Measurements from ENCODE around the gene PIGR. TPM values are rescaled to one million over a fixed set of nuclear protein-coding genes. Genes with fewer than 3 reads are reported as not detected.
A peak's percentile ranks its signal among the peaks of the same experiment; 100 is the strongest.

Gene PIGR
- total and polyA plus RNA-seq, 3 experiments from 2014 or later, result 0.04 to 0.33 TPM; not detected in 1

GRCh38 chr1:206911064-206911663 is 35.1 kb downstream of the PIGR start:
- Mint-ChIP-seq H3K36me3 (peaks cover 15 to 89% (median 31%) of the 10 kb centered on the region in 3 donors), H3K4me1 (peaks cover 83 to 95% (median 90%) of the 10 kb centered on the region in 3 donors), H3K9me3 (no peaks in the 10 kb centered on the region), H3K27ac (peak overlapping the region in 6 of 8 donors; percentile 43 to 94 (median 88)), H3K4me3 (peak overlapping the region in 3 of 7 donors; percentile 23 to 72 (median 29)), H3K27me3 (peaks cover 0 to 1% of the 10 kb centered on the region in 2 donors)
- H3K27me3 ChIP-seq (ENCODE audit: insufficient read depth, low read length, poor library complexity, severe bottlenecking), result no peaks in the 10 kb centered on the region
- peaks cover 62% of the 10 kb centered on the region for H3K36me3 ChIP-seq (ENCODE audit: insufficient read depth, low read length)
- H3K4me3 ChIP-seq (ENCODE audit: low read length), result no peak overlapping the region
- H3K4me1 ChIP-seq (ENCODE audit: insufficient read depth, low read length), result peaks cover 89% of the 10 kb centered on the region
- peak in 3 of 5 donors; percentile 21 to 60 (median 42) for DNase-seq
- no peak overlapping the region for H3K27ac ChIP-seq (ENCODE audit: low read depth, low read length)
- POLR2A ChIA-PET, result interaction anchor here (2.6 kb wide), 1 partner anchor 10 kb away, joined by 25 read pairs; the partner anchor contains the start of gene FCMR
- CTCF ChIA-PET, result interaction anchor here (0.8 to 6.1 kb wide), 25 partner anchors 10 to 276 kb away, joined by 3 to 138 read pairs (median 7); partner anchors contain the start of genes DYRK3, FCMR, IL20 and IL24
- H3K9me3 ChIP-seq (ENCODE audit: low read length), result no peaks in the 10 kb centered on the region

DNA sequence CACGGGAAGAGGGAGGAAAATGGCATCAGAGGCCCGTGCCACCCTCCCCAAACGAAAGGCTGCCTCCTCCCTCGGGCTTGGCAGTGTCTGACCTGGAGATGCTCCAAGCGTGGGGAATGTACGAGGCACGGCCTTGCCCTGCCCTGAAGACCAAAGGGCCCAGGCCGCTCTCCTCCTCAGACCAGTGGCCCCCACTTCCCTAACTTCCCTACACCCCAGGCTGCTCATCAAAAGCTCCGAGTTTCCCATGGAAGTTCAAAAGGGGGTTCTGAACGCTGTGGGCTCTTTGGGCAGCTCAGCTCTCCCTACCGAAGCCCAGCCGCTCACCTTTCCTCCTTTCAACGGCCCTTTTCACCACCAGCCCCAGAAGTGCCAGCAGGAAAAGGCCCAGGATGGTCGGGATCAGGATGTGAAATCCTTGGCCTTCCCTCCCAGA is 36.4 kb downstream of the PIGR start:
- peaks cover 89% of the 10 kb centered on the region for H3K4me1 ChIP-seq (ENCODE audit: insufficient read depth, low read length)
- Mint-ChIP-seq H3K9me3 (no peaks in the 10 kb centered on the region), H3K4me1 (peaks cover 83 to 95% (median 90%) of the 10 kb centered on the region in 3 donors), H3K27ac (peak overlapping the region in 4 of 8 donors; percentile 3 to 93 (median 44)), H3K36me3 (peaks cover 5 to 89% (median 32%) of the 10 kb centered on the region in 3 donors), H3K4me3 (peak overlapping the region in 6 of 7 donors; percentile 10 to 83 (median 44)), H3K27me3 (no peaks in the 10 kb centered on the region)
- H3K36me3 ChIP-seq (ENCODE audit: insufficient read depth, low read length), result peaks cover 58% of the 10 kb centered on the region
- no peak for DNase-seq
- H3K4me3 ChIP-seq (ENCODE audit: low read length), result peak overlapping the region; percentile 39
- ChIA-PET CTCF (interaction anchor here (1.2 to 4.0 kb wide), 9 partner anchors 9 to 192 kb away, joined by 3 to 26 read pairs (median 11); partner anchors contain the start of gene FCMR), POLR2A (interaction anchor here (1.0 to 3.8 kb wide), 6 partner anchors 10 to 183 kb away, joined by 3 to 22 read pairs (median 5); partner anchors contain the start of gene FCMR)
- no peaks in the 10 kb centered on the region for H3K9me3 ChIP-seq (ENCODE audit: low read length)
- no peak overlapping the region for H3K27ac ChIP-seq (ENCODE audit: low read depth, low read length)
- H3K27me3 ChIP-seq (ENCODE audit: insufficient read depth, low read length, poor library complexity, severe bottlenecking), result no peaks in the 10 kb centered on the region

DNA sequence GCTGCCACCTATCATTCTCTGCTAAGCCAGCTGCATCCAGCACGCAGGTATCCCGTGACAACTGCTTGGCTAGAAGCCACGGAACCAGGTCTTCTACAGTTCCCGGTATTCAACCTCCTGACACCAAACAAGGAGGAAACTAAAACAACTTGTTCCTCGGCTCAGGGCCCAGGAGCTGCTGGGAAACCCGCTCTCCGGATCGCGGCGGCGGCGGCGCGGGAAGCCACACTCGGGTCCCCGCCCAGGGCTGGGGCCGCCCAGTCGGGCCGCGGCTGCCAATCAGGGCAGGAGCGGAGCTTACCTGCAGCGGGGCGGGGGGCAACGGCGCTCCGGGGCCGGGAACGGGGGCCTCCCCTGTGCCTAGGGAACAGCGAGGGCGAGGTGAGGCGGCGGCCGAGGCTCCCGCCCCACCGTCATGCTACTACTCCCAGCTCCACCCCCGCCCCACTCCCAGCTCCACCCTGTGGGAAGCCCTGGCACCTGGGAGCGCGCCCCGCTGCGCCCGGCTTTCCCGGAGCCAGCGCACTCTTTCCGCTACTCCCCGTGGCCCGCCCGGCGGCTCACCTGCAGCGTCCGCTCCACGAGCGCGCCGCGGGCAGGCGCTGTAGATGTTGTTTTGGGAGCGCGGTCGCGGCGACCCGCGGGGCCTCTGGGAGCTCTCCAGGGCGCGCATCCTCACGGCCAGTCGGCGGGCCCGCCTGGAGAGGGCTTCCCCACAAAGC is 36.9 kb downstream of the PIGR start:
- peak in 4 of 5 donors; percentile 33 to 75 (median 46) for DNase-seq
- peaks cover 11 to 89% (median 36%) of the 10 kb centered on the region in 3 donors for H3K36me3 Mint-ChIP-seq
- H3K27ac Mint-ChIP-seq, result peak overlapping the region; percentile 3 to 89 (median 72)

DNA sequence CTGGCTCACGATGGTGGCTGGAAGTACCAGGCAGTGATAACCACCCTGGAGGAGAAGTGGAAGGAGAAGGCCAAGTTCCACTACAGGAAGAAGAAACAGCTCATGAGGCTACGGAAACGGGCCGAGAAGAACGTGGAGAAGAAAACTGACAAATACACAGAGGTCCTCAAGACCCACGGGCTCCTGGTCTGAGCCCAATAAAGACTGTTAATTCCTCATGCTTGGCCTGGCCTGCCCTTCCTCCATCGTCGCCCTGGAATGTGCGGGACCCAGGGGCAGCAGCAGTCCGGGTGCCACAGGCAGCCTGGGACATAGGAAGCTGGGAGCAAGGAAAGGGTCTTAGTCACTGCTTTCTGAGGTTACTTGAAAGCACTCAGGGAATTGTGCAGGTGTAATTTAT is 38.2 kb downstream of the PIGR start:
- peak overlapping the region in 7 of 8 donors; percentile 46 to 83 (median 66) for H3K27ac Mint-ChIP-seq
- ChIA-PET CTCF (interaction anchor here (0.8 to 4.0 kb wide), 10 partner anchors 8 to 182 kb away, joined by 3 to 26 read pairs (median 12); partner anchors contain the start of gene FCMR), POLR2A (interaction anchor here (1.2 to 3.8 kb wide), 6 partner anchors 9 to 171 kb away, joined by 3 to 22 read pairs (median 6); partner anchors contain the start of gene FCMR)
- H3K9me3 ChIP-seq (ENCODE audit: low read length), result no peaks in the 10 kb centered on the region
- peaks cover 83% of the 10 kb centered on the region for H3K4me1 ChIP-seq (ENCODE audit: insufficient read depth, low read length)
- no peak overlapping the region for H3K4me3 ChIP-seq (ENCODE audit: low read length)
- no peak for DNase-seq
- no peaks in the 10 kb centered on the region for H3K27me3 Mint-ChIP-seq
- peaks cover 76 to 92% (median 88%) of the 10 kb centered on the region in 3 donors for H3K4me1 Mint-ChIP-seq
- peaks cover 15 to 89% (median 37%) of the 10 kb centered on the region in 3 donors for H3K36me3 Mint-ChIP-seq
- H3K9me3 Mint-ChIP-seq, result no peaks in the 10 kb centered on the region
- no peak overlapping the region for H3K27ac ChIP-seq (ENCODE audit: low read depth, low read length)
- H3K4me3 Mint-ChIP-seq, result peak overlapping the region in 5 of 7 donors; percentile 7 to 51 (median 41)
- H3K27me3 ChIP-seq (ENCODE audit: insufficient read depth, low read length, poor library complexity, severe bottlenecking), result no peaks in the 10 kb centered on the region
- peaks cover 61% of the 10 kb centered on the region for H3K36me3 ChIP-seq (ENCODE audit: insufficient read depth, low read length)

More for the DNA sequence above, 36.9 kb downstream of the PIGR start:
- peaks cover 89% of the 10 kb centered on the region for H3K4me1 ChIP-seq (ENCODE audit: insufficient read depth, low read length)
- H3K27ac ChIP-seq (ENCODE audit: low read depth, low read length), result no peak overlapping the region
- no peaks in the 10 kb centered on the region for H3K27me3 Mint-ChIP-seq
- peaks cover 59% of the 10 kb centered on the region for H3K36me3 ChIP-seq (ENCODE audit: insufficient read depth, low read length)
- H3K9me3 Mint-ChIP-seq, result no peaks in the 10 kb centered on the region
- H3K4me3 ChIP-seq (ENCODE audit: low read length), result peak overlapping the region; percentile 39
- CTCF ChIA-PET, result interaction anchor here (0.7 to 4.0 kb wide), 14 partner anchors 9 to 192 kb away, joined by 3 to 26 read pairs (median 5); partner anchors contain the start of gene FCMR
- POLR2A ChIA-PET, result interaction anchor here (1.0 to 3.8 kb wide), 10 partner anchors 9 to 182 kb away, joined by 3 to 22 read pairs (median 5); partner anchors contain the start of gene FCMR
- H3K4me1 Mint-ChIP-seq, result peaks cover 83 to 95% (median 90%) of the 10 kb centered on the region in 3 donors
- H3K27me3 ChIP-seq (ENCODE audit: insufficient read depth, low read length, poor library complexity, severe bottlenecking), result no peaks in the 10 kb centered on the region
- H3K4me3 Mint-ChIP-seq, result peak overlapping the region in 6 of 7 donors; percentile 46 to 74 (median 66)
- no peaks in the 10 kb centered on the region for H3K9me3 ChIP-seq (ENCODE audit: low read length)

- H3K36me3 ChIP-seq (ENCODE audit: insufficient read depth, low read length), result peaks cover 55% of the 10 kb centered on the region
Observed at GRCh38 chr1:206907304-206907991, 38.8 kb downstream of the PIGR start.

DNA sequence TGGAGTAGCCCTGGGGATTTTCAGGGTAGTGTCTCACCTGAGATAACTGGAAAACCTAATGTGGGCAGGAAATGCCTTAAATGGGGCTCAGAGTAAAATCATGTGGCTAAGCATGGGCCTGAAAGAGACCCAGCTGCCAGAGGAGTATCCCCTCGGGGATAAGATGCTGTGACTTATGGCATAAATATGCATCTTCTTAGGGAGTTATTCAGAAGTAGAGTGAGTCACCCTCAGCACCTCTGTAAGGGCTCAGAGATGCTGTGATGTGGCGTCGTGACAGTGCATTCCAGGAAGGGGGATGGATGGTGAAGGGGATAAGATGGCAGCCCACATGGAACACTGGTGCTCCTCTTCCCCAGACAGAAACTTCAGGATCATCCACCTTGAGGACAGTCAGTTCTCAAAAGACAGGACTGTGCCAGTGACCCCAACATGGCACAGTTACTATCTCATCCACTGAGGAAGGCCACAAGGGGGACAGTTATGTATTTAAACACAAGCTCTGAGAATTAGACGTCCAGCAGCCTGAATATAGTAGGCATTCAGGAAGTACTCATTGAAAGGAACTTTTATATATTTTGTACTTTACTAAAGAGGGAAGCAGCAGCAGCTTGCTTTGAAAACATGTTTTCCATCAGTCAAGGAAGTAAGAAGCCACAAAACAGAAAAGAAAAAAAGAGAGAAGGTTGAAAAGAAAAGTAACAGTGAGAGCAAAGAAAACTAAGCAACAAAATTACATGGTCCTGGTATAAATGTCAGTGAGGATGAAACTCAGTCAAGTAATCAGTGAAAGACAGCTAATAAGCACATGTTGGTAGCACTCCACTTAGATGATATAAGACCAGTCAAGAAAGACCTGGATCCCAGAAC is 40.7 kb downstream of the PIGR start:
- H3K9me3 ChIP-seq (ENCODE audit: low read length), result no peaks in the 10 kb centered on the region
- POLR2A ChIA-PET, result interaction anchor here (0.6 to 2.2 kb wide), 4 partner anchors 10 to 171 kb away, joined by 3 to 10 read pairs (median 3); partner anchors contain the start of gene FCMR
- no peak overlapping the region for H3K4me3 ChIP-seq (ENCODE audit: low read length)
- Mint-ChIP-seq H3K27ac (peak overlapping the region; percentile 42 to 91 (median 85)), H3K4me3 (peak overlapping the region; percentile 0 to 69 (median 51)), H3K36me3 (peaks cover 15 to 84% (median 35%) of the 10 kb centered on the region in 3 donors), H3K9me3 (no peaks in the 10 kb centered on the region), H3K27me3 (no peaks in the 10 kb centered on the region), H3K4me1 (peaks cover 65 to 85% (median 76%) of the 10 kb centered on the region in 3 donors)
- H3K27ac ChIP-seq (ENCODE audit: low read depth, low read length), result no peak overlapping the region
- CTCF ChIA-PET, result interaction anchor here (0.6 to 3.9 kb wide), 8 partner anchors 13 to 242 kb away, joined by 3 to 18 read pairs (median 4); partner anchors contain the start of gene FCMR
- no peaks in the 10 kb centered on the region for H3K27me3 ChIP-seq (ENCODE audit: insufficient read depth, low read length, poor library complexity, severe bottlenecking)
- H3K36me3 ChIP-seq (ENCODE audit: insufficient read depth, low read length), result peaks cover 39% of the 10 kb centered on the region
- DNase-seq, result peak in 1 of 5 donors; percentile 63
- H3K4me1 ChIP-seq (ENCODE audit: insufficient read depth, low read length), result peaks cover 70% of the 10 kb centered on the region

More at GRCh38 chr1:206907304-206907991, 38.8 kb downstream of the PIGR start:
- H3K9me3 ChIP-seq (ENCODE audit: low read length), result no peaks in the 10 kb centered on the region
- Mint-ChIP-seq H3K27ac (peak overlapping the region in 6 of 8 donors; percentile 47 to 83 (median 66)), H3K4me1 (peaks cover 70 to 90% (median 88%) of the 10 kb centered on the region in 3 donors), H3K36me3 (peaks cover 15 to 89% (median 39%) of the 10 kb centered on the region in 3 donors), H3K4me3 (peak overlapping the region in 3 of 7 donors; percentile 16 to 51 (median 41)), H3K27me3 (no peaks in the 10 kb centered on the region), H3K9me3 (no peaks in the 10 kb centered on the region)
- no peak for DNase-seq
- no peak overlapping the region for H3K4me3 ChIP-seq (ENCODE audit: low read length)
- ChIA-PET POLR2A (interaction anchor here (1.2 to 3.8 kb wide), 2 partner anchors 10 to 15 kb away, joined by 4 to 22 read pairs; partner anchors contain the start of gene FCMR), CTCF (interaction anchor here (0.8 to 4.0 kb wide), 7 partner anchors 11 to 181 kb away, joined by 3 to 19 read pairs (median 14); partner anchors contain the start of gene FCMR)
- H3K27me3 ChIP-seq (ENCODE audit: insufficient read depth, low read length, poor library complexity, severe bottlenecking), result no peaks in the 10 kb centered on the region
- peaks cover 77% of the 10 kb centered on the region for H3K4me1 ChIP-seq (ENCODE audit: insufficient read depth, low read length)
- H3K27ac ChIP-seq (ENCODE audit: low read depth, low read length), result no peak overlapping the region

Data from CD8-positive, alpha-beta memory T cell (primary cell).